Upper lobe of right lung (tissue), 1 donor: ENCODE measurements around the gene SYNPO2. TPM values are rescaled to one million over a fixed set of nuclear protein-coding genes. Genes with fewer than 3 reads are reported as not detected.
"Not testable (repeated sequence)": the region's sequence is repeated elsewhere in the genome, so short reads cannot be mapped to it uniquely, and the experiment has no call there.

Source experiments
- ATAC-seq: fragments of 200-7000 bp; cut with Tn5 transposase; one replicate; pipeline ENCODE4 v1.9.1; 2020; ENCODE audit warnings: mild to moderate bottlenecking, moderate library complexity
- DNase-seq: peaks from one replicate; pipeline ENCODE4 v3.0.0-alpha.2; 2020
- H3K27ac ChIP-seq: fragments of 200-600 bp; one replicate; pipeline ENCODE4 v1.8.0; 2022
- H3K27me3 ChIP-seq: fragments of 200-600 bp; one replicate; pipeline ENCODE4 v1.8.0; 2022; ENCODE audit warnings: mild to moderate bottlenecking
- H3K36me3 ChIP-seq: fragments of 200-600 bp; one replicate; pipeline ENCODE4 v1.8.0; 2022
- H3K4me1 ChIP-seq: fragments of 200-600 bp; one replicate; pipeline ENCODE4 v1.8.0; 2022
- H3K4me3 ChIP-seq: fragments of 200-600 bp; one replicate; pipeline ENCODE4 v1.8.0; 2022; ENCODE audit warnings: mild to moderate bottlenecking
- H3K9me3 ChIP-seq: fragments of 200-600 bp; one replicate; pipeline ENCODE4 v1.8.0; 2022
- intact Hi-C: fragments of 100-400 bp; cut with DNase I; formaldehyde crosslinking; loops from one replicate; pipeline ENCODE4 v1.11.0; 2022
- total RNA-seq: library from RNA; stranded (reverse); fragmentation: NEBNext Ultra II Directional; extraction: Animal tissue kit (Norgen Biotek cat#: 25700); gene quantifications from one replicate; pipeline ENCODE4 v1.2.1, GENCODE V29; 2021
- TF ChIP-seq, protein P1 (sequence below): fragments of 200-600 bp; IDR thresholded peaks from one replicate; pipeline ENCODE4 v1.8.0; 2022; ENCODE audit warnings: antibody characterized with exemption
- donor health status: DM: no; HTN: yes; CAD: no; lungs with severe emphysema.

Gene SYNPO2
- total RNA-seq, 1 donor from 2014 or later, result 38.9 TPM

DNA sequence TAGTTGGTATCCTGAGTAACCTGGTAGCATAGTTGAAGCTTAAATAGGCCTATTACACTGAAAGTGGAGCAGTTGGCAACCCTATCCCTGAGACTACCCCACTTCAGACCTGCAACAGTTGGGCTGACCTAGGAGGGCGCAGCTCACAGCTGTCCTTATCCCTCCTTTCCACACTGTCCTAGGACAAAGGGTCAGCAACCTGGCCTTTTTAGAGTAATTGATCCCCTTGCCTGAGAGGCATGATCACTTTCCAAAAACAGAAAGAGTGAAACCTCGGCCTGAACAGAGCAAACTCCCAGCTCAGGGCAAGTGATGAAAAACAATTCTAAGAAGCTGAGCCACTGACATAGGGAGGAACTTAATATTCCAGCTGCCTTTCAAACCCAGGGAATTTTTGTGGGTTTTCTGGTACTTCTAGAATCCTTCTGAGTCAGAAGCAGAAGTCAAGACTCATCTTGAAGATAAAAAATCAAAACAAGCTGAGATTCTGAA, 152.1 kb downstream of the SYNPO2 start:
- ATAC-seq (peak; percentile 34), DNase-seq (no peak)
- Histone ChIP-seq H3K27me3 (no peaks in the 10 kb centered on the region), H3K9me3 (no peaks in the 10 kb centered on the region), H3K36me3 (no peaks in the 10 kb centered on the region), H3K4me1 (peaks cover 21% of the 10 kb centered on the region), H3K4me3 (no peak overlapping the region), H3K27ac (peak overlapping the region; percentile 32)
- intact Hi-C loops, result no loop called here
- TF ChIP-seq, protein P1, sequence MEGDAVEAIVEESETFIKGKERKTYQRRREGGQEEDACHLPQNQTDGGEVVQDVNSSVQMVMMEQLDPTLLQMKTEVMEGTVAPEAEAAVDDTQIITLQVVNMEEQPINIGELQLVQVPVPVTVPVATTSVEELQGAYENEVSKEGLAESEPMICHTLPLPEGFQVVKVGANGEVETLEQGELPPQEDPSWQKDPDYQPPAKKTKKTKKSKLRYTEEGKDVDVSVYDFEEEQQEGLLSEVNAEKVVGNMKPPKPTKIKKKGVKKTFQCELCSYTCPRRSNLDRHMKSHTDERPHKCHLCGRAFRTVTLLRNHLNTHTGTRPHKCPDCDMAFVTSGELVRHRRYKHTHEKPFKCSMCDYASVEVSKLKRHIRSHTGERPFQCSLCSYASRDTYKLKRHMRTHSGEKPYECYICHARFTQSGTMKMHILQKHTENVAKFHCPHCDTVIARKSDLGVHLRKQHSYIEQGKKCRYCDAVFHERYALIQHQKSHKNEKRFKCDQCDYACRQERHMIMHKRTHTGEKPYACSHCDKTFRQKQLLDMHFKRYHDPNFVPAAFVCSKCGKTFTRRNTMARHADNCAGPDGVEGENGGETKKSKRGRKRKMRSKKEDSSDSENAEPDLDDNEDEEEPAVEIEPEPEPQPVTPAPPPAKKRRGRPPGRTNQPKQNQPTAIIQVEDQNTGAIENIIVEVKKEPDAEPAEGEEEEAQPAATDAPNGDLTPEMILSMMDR, result no peak

- ATAC-seq, result no peak
- intact Hi-C loops, result no loop called here
These were observed 152.7 kb downstream of the SYNPO2 start for GRCh38 chr4:119041396-119041795.

GRCh38 chr4:119041951-119042560, 153.4 kb downstream of the SYNPO2 start:
- H3K4me3 ChIP-seq, result no peak overlapping the region
- peak; percentile 92 for ATAC-seq
- H3K36me3 ChIP-seq, result no peaks in the 10 kb centered on the region
- H3K27ac ChIP-seq, result no peak overlapping the region
- TF ChIP-seq, protein P1, result peak; percentile 65
- no peaks in the 10 kb centered on the region for H3K27me3 ChIP-seq
- peaks cover 31% of the 10 kb centered on the region for H3K4me1 ChIP-seq
- no peak for DNase-seq
- no peaks in the 10 kb centered on the region for H3K9me3 ChIP-seq
- intact Hi-C loops, result no loop called here

More at GRCh38 chr4:119041396-119041795, 152.7 kb downstream of the SYNPO2 start:
- Histone ChIP-seq H3K27me3 (no peaks in the 10 kb centered on the region), H3K4me1 (peaks cover 27% of the 10 kb centered on the region), H3K4me3 (no peak overlapping the region), H3K9me3 (no peaks in the 10 kb centered on the region), H3K27ac (no peak overlapping the region), H3K36me3 (no peaks in the 10 kb centered on the region)
- TF ChIP-seq, protein P1, result no peak
- DNase-seq, result no peak

DNA sequence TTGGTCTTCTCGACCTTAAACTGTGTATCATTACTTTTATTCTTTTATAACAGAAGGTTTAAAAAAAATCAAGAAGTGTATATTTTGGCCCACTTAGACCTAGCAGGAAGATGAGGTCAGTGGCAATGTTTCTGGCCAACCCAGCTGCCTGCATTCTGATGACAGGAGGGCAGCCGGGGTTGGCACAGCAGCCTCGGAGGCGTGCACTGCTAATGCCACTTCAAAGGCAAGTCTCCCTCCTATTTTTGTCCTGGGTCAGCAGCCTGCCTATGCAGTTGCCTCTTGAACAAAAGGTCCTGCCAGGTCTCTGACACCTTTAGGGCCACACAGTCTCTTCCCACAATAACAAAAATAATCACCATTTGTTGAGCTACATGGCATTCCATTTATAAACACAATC, 157.6 kb downstream of the SYNPO2 start:
- Histone ChIP-seq H3K36me3 (no peaks in the 10 kb centered on the region), H3K4me1 (peaks cover 24% of the 10 kb centered on the region), H3K9me3 (no peaks in the 10 kb centered on the region), H3K4me3 (no peak overlapping the region), H3K27me3 (no peaks in the 10 kb centered on the region), H3K27ac (no peak overlapping the region)
- DNase-seq (peak; percentile 75), ATAC-seq (peak; percentile 92)
- intact Hi-C loops, result no loop called here
- TF ChIP-seq, protein P1, result no peak

- DNase-seq, H3K4me3 ChIP-seq, H3K9me3 ChIP-seq, H3K36me3 ChIP-seq, H3K27ac ChIP-seq, ATAC-seq, H3K27me3 ChIP-seq, intact Hi-C loops: not testable (repeated sequence)
- H3K4me1 ChIP-seq, result peaks cover 18% of the 10 kb centered on the region
These were observed 158.4 kb downstream of the SYNPO2 start for GRCh38 chr4:119047059-119047458.

DNA sequence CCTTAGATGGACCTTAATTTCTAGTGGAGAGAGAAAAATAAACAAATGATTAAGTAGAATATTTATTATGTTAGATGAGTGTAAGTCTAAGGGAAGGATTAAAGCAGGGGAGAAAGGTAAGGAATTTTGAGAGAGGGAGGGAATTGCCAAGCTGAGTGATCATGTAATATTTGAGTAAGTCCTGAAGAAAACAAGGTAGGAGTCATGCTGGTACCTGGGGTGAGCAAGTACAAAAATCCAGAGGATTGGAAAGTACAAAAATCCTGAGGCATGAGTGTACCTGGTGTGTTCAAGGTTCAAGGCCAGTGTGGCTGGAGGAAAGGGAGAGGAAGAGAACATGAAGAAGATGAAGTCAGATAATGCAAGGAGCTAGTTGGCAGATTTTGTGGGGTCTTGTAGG, 159.8 kb downstream of the SYNPO2 start:
- no peak for ATAC-seq
- Histone ChIP-seq H3K4me3 (no peak overlapping the region), H3K27ac (no peak overlapping the region), H3K36me3 (no peaks in the 10 kb centered on the region), H3K9me3 (no peaks in the 10 kb centered on the region), H3K27me3 (no peaks in the 10 kb centered on the region), H3K4me1 (peaks cover 12% of the 10 kb centered on the region)
- no peak for DNase-seq
- intact Hi-C loops, result no loop called here
- TF ChIP-seq, protein P1, result no peak
